Right cardiac atrium (tissue), 5 donors: Measurements from ENCODE around the gene MTR. TPM values are rescaled to one million over a fixed set of nuclear protein-coding genes. Genes with fewer than 3 reads are reported as not detected.

Source experiments
- ATAC-seq, 2 donors: fragments of 200-7000 bp; cut with Tn5 transposase; one replicate each; pipeline versions ENCODE4 v1.8.0 to v1.9.1; 2020; ENCODE audit warnings: moderate library complexity in 2 of 2, mild to moderate bottlenecking in 1 of 2
- DNase-seq, 3 donors: peaks; one replicate each; pipeline ENCODE4 v3.0.0-alpha.2; 2020
- H3K27ac ChIP-seq: one replicate; pipeline ENCODE4 v1.5.1; 2013; ENCODE audit warnings: mild to moderate bottlenecking, low read length, control low read depth, moderate library complexity
- H3K27me3 ChIP-seq: one replicate; pipeline ENCODE4 v1.6.1; 2013; ENCODE audit not compliant: control insufficient read depth, insufficient read depth
- H3K4me1 ChIP-seq: one replicate; pipeline ENCODE4 v1.6.1; 2013; ENCODE audit warnings: low read length; ENCODE audit not compliant: control insufficient read depth, insufficient read depth
- H3K4me3 ChIP-seq: one replicate; pipeline ENCODE4 v1.5.1; 2013; ENCODE audit warnings: low read length, control low read depth
- H3K9me3 ChIP-seq: one replicate; pipeline ENCODE4 v1.6.1; 2013; ENCODE audit warnings: low read length; ENCODE audit not compliant: control insufficient read depth
- WGBS: extraction: QIAGEN DNeasy Blood & Tissue Kit; methylation state at CpG from one replicate; pipeline ENCODE4 v1.1.7; 2013; 5-methylcytosine and 5-hydroxymethylcytosine counted together
- intact Hi-C, 4 donors: fragments of 100-400 bp; cut with DNase I; formaldehyde crosslinking; loops; one replicate each; pipeline versions ENCODE4 v1.11.0 to v1.14.0; 2022 to 2023
- polyA plus RNA-seq: library from polyadenylated mRNA; stranded (reverse); fragments of 200-250 nt; gene quantifications from one replicate; pipeline ENCODE4 v1.2.3, GENCODE V29; 2013
- total RNA-seq, 4 donors: library from RNA; stranded (reverse); fragmentation: NEBNext Ultra II Directional; extraction: Animal tissue kit (Norgen Biotek cat#: 25700); gene quantifications; one replicate each; pipeline ENCODE4 v1.2.1, GENCODE V29; 2021
- donor health status: healthy with polysubstance abuse.
- donor health status: DM: no; HTN: yes; CAD: no.
- donor health status: DM: no; HTN: no; CAD: no.
- donor health status: DM: no; HTN: yes; CAD: no; lungs with severe emphysema.
- donor health status: DM: yes; HTN: yes; CAD: no.

Gene MTR
- total and polyA plus RNA-seq, 5 donors: 9.0 to 54.6 (median 40.4) TPM

GRCh38 chr1:236930503-236930902 is 135.4 kb downstream of the MTR start:
- no peaks in the 10 kb centered on the region for H3K4me1 ChIP-seq
- H3K27me3 ChIP-seq: no peaks in the 10 kb centered on the region
- ATAC-seq (no peak), DNase-seq (no peak)
- H3K9me3 ChIP-seq: no peaks in the 10 kb centered on the region
- no peak overlapping the region for H3K4me3 ChIP-seq
- intact Hi-C loops: no loop called here
- 80% methylated on average over 4 of the region's 4 CpGs for WGBS
- H3K27ac ChIP-seq: no peak overlapping the region

- no peaks in the 10 kb centered on the region for H3K9me3 ChIP-seq
- no peaks in the 10 kb centered on the region for H3K27me3 ChIP-seq
- H3K4me1 ChIP-seq: no peaks in the 10 kb centered on the region
- ATAC-seq (no peak), DNase-seq (no peak)
- 57% methylated on average over 5 of the region's 5 CpGs for WGBS
- no peak overlapping the region for H3K4me3 ChIP-seq
- no peak overlapping the region for H3K27ac ChIP-seq
- intact Hi-C loops: no loop called here
Measured at GRCh38 chr1:236938760-236939159, 143.7 kb downstream of the MTR start.

GRCh38 chr1:236942431-236942830 is 147.3 kb downstream of the MTR start:
- Histone ChIP-seq H3K4me3 (no peak overlapping the region), H3K27ac (no peak overlapping the region), H3K4me1 (no peaks in the 10 kb centered on the region), H3K27me3 (no peaks in the 10 kb centered on the region), H3K9me3 (no peaks in the 10 kb centered on the region)
- intact Hi-C loops: no loop called here
- ATAC-seq (no peak), DNase-seq (no peak)

- Histone ChIP-seq H3K27ac (no peak overlapping the region), H3K4me1 (no peaks in the 10 kb centered on the region), H3K4me3 (no peak overlapping the region), H3K27me3 (no peaks in the 10 kb centered on the region), H3K9me3 (no peaks in the 10 kb centered on the region)
- ATAC-seq: no peak
- WGBS: 67% methylated on average over 2 of the region's 2 CpGs
- no peak for DNase-seq
- intact Hi-C loops: no loop called here
Measured at GRCh38 chr1:236944556-236944955, 149.5 kb downstream of the MTR start.

GRCh38 chr1:236945002-236945401 is 149.9 kb downstream of the MTR start:
- intact Hi-C loops: no loop called here
- 94% methylated on average over 3 of the region's 3 CpGs for WGBS

GRCh38 chr1:236947794-236948193 is 152.7 kb downstream of the MTR start:
- intact Hi-C loops: no loop called here

More at GRCh38 chr1:236945002-236945401, 149.9 kb downstream of the MTR start:
- ATAC-seq (no peak), DNase-seq (no peak)
- H3K27me3 ChIP-seq: no peaks in the 10 kb centered on the region
- no peak overlapping the region for H3K27ac ChIP-seq
- no peaks in the 10 kb centered on the region for H3K4me1 ChIP-seq
- no peak overlapping the region for H3K4me3 ChIP-seq
- no peaks in the 10 kb centered on the region for H3K9me3 ChIP-seq

GRCh38 chr1:236948381-236948780 is 153.3 kb downstream of the MTR start:
- intact Hi-C loops: no loop called here
- Histone ChIP-seq H3K4me3 (no peak overlapping the region), H3K27ac (no peak overlapping the region), H3K9me3 (no peaks in the 10 kb centered on the region), H3K27me3 (no peaks in the 10 kb centered on the region), H3K4me1 (no peaks in the 10 kb centered on the region)
- WGBS: 57% methylated on average over 4 of the region's 4 CpGs
- DNase-seq (no peak), ATAC-seq (no peak)

More at GRCh38 chr1:236947794-236948193, 152.7 kb downstream of the MTR start:
- 66% methylated on average over 8 of the region's 8 CpGs for WGBS
- no peaks in the 10 kb centered on the region for H3K27me3 ChIP-seq
- H3K4me3 ChIP-seq: no peak overlapping the region
- H3K27ac ChIP-seq: no peak overlapping the region
- H3K9me3 ChIP-seq: no peaks in the 10 kb centered on the region
- ATAC-seq (no peak), DNase-seq (no peak)
- no peaks in the 10 kb centered on the region for H3K4me1 ChIP-seq

GRCh38 chr1:236948996-236949395 is 153.9 kb downstream of the MTR start:
- no peaks in the 10 kb centered on the region for H3K27me3 ChIP-seq
- no peaks in the 10 kb centered on the region for H3K4me1 ChIP-seq
- ATAC-seq: no peak
- no peak for DNase-seq
- 66% methylated on average over 6 of the region's 6 CpGs for WGBS
- intact Hi-C loops: no loop called here
- H3K9me3 ChIP-seq: no peaks in the 10 kb centered on the region
- H3K27ac ChIP-seq: no peak overlapping the region
- H3K4me3 ChIP-seq: no peak overlapping the region

GRCh38 chr1:236950365-236950764 is 155.3 kb downstream of the MTR start:
- 91% methylated on average over 5 of the region's 5 CpGs for WGBS
- intact Hi-C loops: no loop called here
- Histone ChIP-seq H3K27me3 (no peaks in the 10 kb centered on the region), H3K9me3 (no peaks in the 10 kb centered on the region), H3K27ac (no peak overlapping the region), H3K4me3 (no peak overlapping the region), H3K4me1 (no peaks in the 10 kb centered on the region)
- no peak for DNase-seq
- ATAC-seq: no peak

GRCh38 chr1:236951672-236952071 is 156.6 kb downstream of the MTR start:
- WGBS: 51% methylated on average over 7 of the region's 7 CpGs
- no peak overlapping the region for H3K4me3 ChIP-seq
- no peaks in the 10 kb centered on the region for H3K9me3 ChIP-seq
- intact Hi-C loops: no loop called here
- no peak overlapping the region for H3K27ac ChIP-seq
- no peak for DNase-seq
- no peaks in the 10 kb centered on the region for H3K27me3 ChIP-seq
- no peak for ATAC-seq
- H3K4me1 ChIP-seq: no peaks in the 10 kb centered on the region

GRCh38 chr1:236952246-236953003 is 157.3 kb downstream of the MTR start:
- intact Hi-C loops: no loop called here
- H3K27ac ChIP-seq: no peak overlapping the region
- no peak for DNase-seq
- no peaks in the 10 kb centered on the region for H3K4me1 ChIP-seq
- no peak overlapping the region for H3K4me3 ChIP-seq
- WGBS: 24% methylated on average over 9 of the region's 9 CpGs
- no peaks in the 10 kb centered on the region for H3K27me3 ChIP-seq
- no peaks in the 10 kb centered on the region for H3K9me3 ChIP-seq
- peak in 1 of 2 donors; percentile 20 for ATAC-seq
